GM23338 (cell line): ENCODE results near the gene ABCD3. TPM values are rescaled to one million over a fixed set of nuclear protein-coding genes. Genes with fewer than 3 reads are reported as not detected.

Experiments used
- ATAC-seq: fragments of 200-7000 bp; cut with Tn5 transposase; 3 replicates; pipeline ENCODE4 v1.9.1; 2020
- DNase-seq: peaks from one replicate; pipeline ENCODE4 v3.0.0-alpha.2; 2015; ENCODE audit warnings: low spot score
- H2AFZ ChIP-seq: fragments of 200-600 bp; sonication (generic); 2 replicates; pipeline ENCODE4 v1.8.0; 2016; ENCODE audit warnings: antibody characterized with exemption, mild to moderate bottlenecking, moderate library complexity
- H3F3A ChIP-seq: fragments of 200-600 bp; sonication (generic); replicated peaks from 2 replicates; pipeline ENCODE4 v1.8.0; 2017; ENCODE audit warnings: antibody characterized with exemption, mixed run types, low read depth
- H3K27ac ChIP-seq: fragments of 200-600 bp; sonication (generic); 2 replicates; pipeline ENCODE4 v1.6.1; 2016; ENCODE audit warnings: low read depth
- H3K27me3 ChIP-seq: fragments of 200-600 bp; sonication (generic); 2 replicates; pipeline ENCODE4 v1.8.0; 2016; ENCODE audit warnings: mild to moderate bottlenecking, mixed run types, moderate library complexity; ENCODE audit not compliant: insufficient read depth
- H3K36me3 ChIP-seq: fragments of 200-600 bp; sonication (generic); 2 replicates; pipeline ENCODE4 v1.8.0; 2016; ENCODE audit warnings: mild to moderate bottlenecking; ENCODE audit not compliant: insufficient read depth
- H3K4me1 ChIP-seq: fragments of 200-600 bp; sonication (generic); 2 replicates; pipeline ENCODE4 v1.8.0; 2016; ENCODE audit warnings: mild to moderate bottlenecking, moderate library complexity; ENCODE audit not compliant: insufficient read depth
- H3K4me2 ChIP-seq: fragments of 200-600 bp; sonication (generic); 2 replicates; pipeline ENCODE4 v1.7.1; 2017; ENCODE audit warnings: mixed run types
- H3K4me3 ChIP-seq: fragments of 200-600 bp; sonication (generic); 2 replicates; pipeline ENCODE4 v1.6.1; 2016; ENCODE audit warnings: mixed run types
- H3K79me2 ChIP-seq: fragments of 200-600 bp; sonication (generic); replicated peaks from 2 replicates; pipeline ENCODE4 v1.8.0; 2017; ENCODE audit warnings: mild to moderate bottlenecking; ENCODE audit not compliant: insufficient read depth
- H3K9me2 ChIP-seq: fragments of 200-600 bp; sonication (generic); 2 replicates; pipeline ENCODE4 v1.8.0; 2017; ENCODE audit not compliant: insufficient read depth
- H4K20me1 ChIP-seq: fragments of 200-600 bp; sonication (generic); replicated peaks from 2 replicates; pipeline ENCODE4 v1.8.0; 2017; ENCODE audit warnings: mild to moderate bottlenecking; ENCODE audit not compliant: insufficient read depth
- H3K27ac Mint-ChIP-seq: 2 replicates; pipeline ENCODE4 v1.8.0; 2020; ENCODE audit warnings: inconsistent platforms, mild to moderate bottlenecking, moderate library complexity, mixed read lengths
- H3K27me3 Mint-ChIP-seq: 3 replicates; pipeline ENCODE4 v1.8.0; 2022; ENCODE audit warnings: low read depth, mild to moderate bottlenecking, moderate library complexity, mixed read lengths, inconsistent platforms; ENCODE audit not compliant: insufficient read depth, poor library complexity
- H3K36me3 Mint-ChIP-seq: 3 replicates; pipeline ENCODE4 v1.8.0; 2021; ENCODE audit warnings: low read depth, mild to moderate bottlenecking, inconsistent platforms, moderate library complexity, mixed read lengths
- H3K4me1 Mint-ChIP-seq: 3 replicates; pipeline ENCODE4 v1.8.0; 2020; ENCODE audit warnings: mild to moderate bottlenecking, inconsistent platforms, mixed read lengths
- H3K4me3 Mint-ChIP-seq: 3 replicates; pipeline ENCODE4 v1.8.0; 2021; ENCODE audit warnings: moderate library complexity, mild to moderate bottlenecking, inconsistent platforms, mixed read lengths
- H3K9me3 Mint-ChIP-seq: 3 replicates; pipeline ENCODE4 v1.8.0; 2020; ENCODE audit warnings: moderate library complexity, mild to moderate bottlenecking, inconsistent platforms, mixed read lengths
- CREB1 ChIP-seq: fragments of 250-450 bp; sonication (Bioruptor Pico); IDR thresholded peaks from 2 replicates; pipeline ENCODE4 v1.5.0; 2020; ENCODE audit warnings: low read depth, mild to moderate bottlenecking, moderate library complexity
- CTCF ChIP-seq, 2 experiments: fragments of 200-600 bp in 1 of 2; sonication (generic) in 1 of 2; conservative IDR thresholded peaks; 2 replicates each; pipeline versions ENCODE4 v1.5.1 to v1.6.1; 2016 to 2017; ENCODE audit warnings: antibody characterized with exemption in 2 of 2, low read depth in 2 of 2, mild to moderate bottlenecking in 2 of 2, moderate library complexity in 1 of 2
- ETS1 ChIP-seq: IDR thresholded peaks from 2 replicates; pipeline ENCODE4 v1.6.1; 2016; ENCODE audit warnings: antibody characterized with exemption
- EZH2 ChIP-seq: fragments of 200-600 bp; sonication (generic); IDR thresholded peaks from one replicate; pipeline ENCODE4 v1.8.0; 2017; ENCODE audit warnings: antibody characterized with exemption, mild to moderate bottlenecking, low read depth; ENCODE audit not compliant: unreplicated experiment
- EZH2phosphoT487 ChIP-seq: fragments of 200-600 bp; sonication (generic); IDR thresholded peaks from one replicate; pipeline ENCODE4 v1.8.1; 2018; ENCODE audit warnings: antibody characterized with exemption; ENCODE audit not compliant: unreplicated experiment
- JUNB ChIP-seq: IDR thresholded peaks from one replicate; pipeline ENCODE4 v1.6.1; 2016; ENCODE audit warnings: antibody characterized with exemption; ENCODE audit not compliant: unreplicated experiment
- NANOG ChIP-seq: IDR thresholded peaks from 2 replicates; pipeline ENCODE4 v1.6.1; 2016; ENCODE audit warnings: antibody characterized with exemption, borderline replicate concordance
- POLR2AphosphoS5 ChIP-seq: IDR thresholded peaks from 2 replicates; pipeline ENCODE4 v1.6.1; 2016; ENCODE audit warnings: antibody characterized with exemption, low read depth
- REST ChIP-seq: IDR thresholded peaks from one replicate; pipeline ENCODE4 v1.6.1; 2018; ENCODE audit warnings: antibody characterized with exemption; ENCODE audit not compliant: unreplicated experiment
- STAT1 ChIP-seq: IDR thresholded peaks from one replicate; pipeline ENCODE4 v1.6.1; 2016; ENCODE audit warnings: antibody characterized with exemption; ENCODE audit not compliant: unreplicated experiment
- ZNF114 ChIP-seq: fragments of 250-450 bp; sonication (Bioruptor Pico); IDR thresholded peaks from 2 replicates; pipeline ENCODE4 v1.5.0; 2020; ENCODE audit warnings: mild to moderate bottlenecking, moderate library complexity
- ZNF331 ChIP-seq: fragments of 250-450 bp; sonication (Bioruptor Pico); IDR thresholded peaks from 2 replicates; pipeline ENCODE4 v1.5.0; 2020; ENCODE audit warnings: low read depth, mild to moderate bottlenecking, moderate library complexity
- ZNF462 ChIP-seq: fragments of 250-450 bp; sonication (Bioruptor Pico); IDR thresholded peaks from 2 replicates; pipeline ENCODE4 v1.5.0; 2020; ENCODE audit warnings: mild to moderate bottlenecking, moderate library complexity
- polyA plus RNA-seq: library from polyadenylated mRNA; unstranded; fragments of >200 nt; fragmentation: Nextera tagmentation; extraction: Ambion mirVana; gene quantifications from 2 replicates; pipeline ENCODE4 v1.2.1, GENCODE V29; 2016
- total RNA-seq: library from RNA; depleted of rRNA; stranded (reverse); fragments of >200 nt; shearing (Covaris generic); gene quantifications from 2 replicates; pipeline ENCODE4 v1.2.3, GENCODE V29; 2014

Gene ABCD3
- total and polyA plus RNA-seq, 2 experiments from 2014 or later, result 12.3 to 24.0 TPM

- TF ChIP-seq STAT1 (no peak), CREB1 (CRISPR knock-in tag) (no peak), POLR2AphosphoS5 (no peak), ZNF462 (CRISPR knock-in tag) (no peak), ZNF331 (CRISPR knock-in tag) (no peak), CTCF (conservative IDR thresholded peaks at IDR 0.05; ENCODE audit: low read depth in 2 of 2) (no peak), EZH2 (no peak), REST (no peak), ZNF114 (CRISPR knock-in tag) (no peak), EZH2phosphoT487 (no peak), JUNB (no peak), NANOG (no peak), ETS1 (no peak)
- no peak overlapping the region for H3K4me2 ChIP-seq
- Mint-ChIP-seq H3K27ac (no peak overlapping the region), H3K9me3 (no peaks in the 10 kb centered on the region; the same call in 2 of the 3 replicates), H3K36me3 (no peaks in the 10 kb centered on the region), H3K4me1 (peaks cover 5% of the 10 kb centered on the region; the same call in 2 of the 3 replicates), H3K27me3 (peaks cover 2% of the 10 kb centered on the region), H3K4me3 (no peak overlapping the region)
- H3K79me2 ChIP-seq, result no peaks in the 10 kb centered on the region
- no peaks in the 10 kb centered on the region for H3K9me2 ChIP-seq
- H3K4me3 ChIP-seq, result no peak overlapping the region
- H3K36me3 ChIP-seq, result no peaks in the 10 kb centered on the region
- H3K27ac ChIP-seq, result no peak overlapping the region
- no peaks in the 10 kb centered on the region for H3K4me1 ChIP-seq
- DNase-seq (no peak), ATAC-seq (no peak)
- H3K27me3 ChIP-seq, result no peaks in the 10 kb centered on the region
- H2AFZ ChIP-seq, result no peak overlapping the region
- no peaks in the 10 kb centered on the region for H3F3A ChIP-seq
- no peaks in the 10 kb centered on the region for H4K20me1 ChIP-seq
These were observed 38.6 kb upstream of the ABCD3 start for GRCh38 chr1:94379615-94380014.
